ENCODE measurements around the gene PFKFB2. TPM values are rescaled to one million over a fixed set of nuclear protein-coding genes. Genes with fewer than 3 reads are reported as not detected.
A peak's percentile ranks its signal among the peaks of the same experiment; 100 is the strongest.

The PFKFB2 gene
- total and polyA plus RNA-seq, 2 donors (not counting 1 experiment from before 2014, with no cell fraction given), result 6.5 to 18.2 TPM

- no peak for ATAC-seq (ENCODE audit: low read depth)
- H3K4me2 ChIP-seq (replicated peaks; ENCODE audit: low read depth, low read length, poor library complexity, severe bottlenecking), result no peak overlapping the region
- H3K9ac ChIP-seq (ENCODE audit: low read length), result no peak overlapping the region
- H4K20me1 ChIP-seq (ENCODE audit: control insufficient read depth, insufficient read depth, low read length, poor library complexity, severe bottlenecking), result no peaks in the 10 kb centered on the region
- no peak overlapping the region for H3K27ac ChIP-seq (ENCODE audit: low read length in 2 of 2)
- Mint-ChIP-seq H3K27me3 (no peaks in the 10 kb centered on the region), H3K4me1 (peaks cover 13% of the 10 kb centered on the region), H3K27ac (no peak overlapping the region), H3K9me3 (ENCODE audit: insufficient read depth) (no peaks in the 10 kb centered on the region), H3K4me3 (no peak overlapping the region)
- intact Hi-C loops (cut with micrococcal nuclease), result no loop called here
- DNase-seq, result no peak
- ChIA-PET CTCF (interaction anchor here (1.0 to 13.0 kb wide), 4 partner anchors 37 to 415 kb away, joined by 4 to 209 read pairs (median 130); partner anchors contain the start of gene YOD1), POLR2A (no interaction called here)
- no peak overlapping the region for H3K4me3 ChIP-seq (ENCODE audit: control extremely low read depth in 1 of 5, extremely low read depth in 1 of 5, insufficient read depth in 1 of 5, low read depth in 2 of 5, low read length in 4 of 5)
- WGBS (ENCODE audit: insufficient coverage), result no CpG with 5 or more reads among the region's 3 CpGs
- no peaks in the 10 kb centered on the region for H3K79me2 ChIP-seq (ENCODE audit: control insufficient read depth, insufficient read depth, low read length)
- no peak overlapping the region for H2AFZ ChIP-seq (ENCODE audit: insufficient read depth, low read depth, low read length, poor library complexity, severe bottlenecking)
- H3K9me3 ChIP-seq (ENCODE audit: control extremely low read depth in 1 of 3, control insufficient read depth in 2 of 3, insufficient read depth in 1 of 3, low read length in 2 of 3), result no peaks in the 10 kb centered on the region
- H3K4me1 ChIP-seq (ENCODE audit: control insufficient read depth in 2 of 2, insufficient read depth in 2 of 2, low read length in 2 of 2), result peaks cover 14 to 15% of the 10 kb centered on the region in 2 donors
- no peaks in the 10 kb centered on the region for H3K27me3 ChIP-seq (replicated peaks in 1 of 4; ENCODE audit: control extremely low read depth in 1 of 4, control insufficient read depth in 3 of 4, insufficient read depth in 4 of 4, low read length in 3 of 4)
- TF ChIP-seq EZH2 (IDR thresholded peaks at IDR 0.05; ENCODE audit: borderline replicate concordance, insufficient read depth, low read depth, low read length, poor library complexity, severe bottlenecking) (no peak), CTCF (IDR thresholded peaks at IDR 0.05) (no peak)
- no peaks in the 10 kb centered on the region for H3K36me3 ChIP-seq (replicated peaks in 1 of 2; ENCODE audit: control extremely low read depth in 1 of 2, control insufficient read depth in 1 of 2, extremely low read depth in 1 of 2, insufficient read depth in 2 of 2, low read length in 1 of 2)
Observed at GRCh38 chr1:207085887-207086286, 32.8 kb downstream of the PFKFB2 start.

- no peaks in the 10 kb centered on the region for H3K9me3 Mint-ChIP-seq (ENCODE audit: insufficient read depth)
- Histone ChIP-seq H3K27me3 (replicated peaks in 1 of 4; ENCODE audit: control extremely low read depth in 1 of 4, control insufficient read depth in 3 of 4, insufficient read depth in 4 of 4, low read length in 3 of 4) (no peaks in the 10 kb centered on the region), H3K9me3 (ENCODE audit: control extremely low read depth in 1 of 3, control insufficient read depth in 2 of 3, insufficient read depth in 1 of 3, low read length in 2 of 3) (no peaks in the 10 kb centered on the region), H2AFZ (ENCODE audit: insufficient read depth, low read depth, low read length, poor library complexity, severe bottlenecking) (peak overlapping the region; percentile 75), H3K79me2 (ENCODE audit: control insufficient read depth, insufficient read depth, low read length) (no peaks in the 10 kb centered on the region), H3K4me1 (ENCODE audit: control insufficient read depth in 2 of 2, insufficient read depth in 2 of 2, low read length in 2 of 2) (peaks cover 14 to 15% of the 10 kb centered on the region in 2 donors), H3K36me3 (replicated peaks in 1 of 2; ENCODE audit: control extremely low read depth in 1 of 2, control insufficient read depth in 1 of 2, extremely low read depth in 1 of 2, insufficient read depth in 2 of 2, low read length in 1 of 2) (no peaks in the 10 kb centered on the region), H4K20me1 (ENCODE audit: control insufficient read depth, insufficient read depth, low read length, poor library complexity, severe bottlenecking) (no peaks in the 10 kb centered on the region), H3K27ac (ENCODE audit: low read length in 2 of 2) (no peak overlapping the region), H3K9ac (ENCODE audit: low read length) (no peak overlapping the region), H3K4me2 (replicated peaks; ENCODE audit: low read depth, low read length, poor library complexity, severe bottlenecking) (no peak overlapping the region), H3K4me3 (ENCODE audit: control extremely low read depth in 1 of 5, extremely low read depth in 1 of 5, insufficient read depth in 1 of 5, low read depth in 2 of 5, low read length in 4 of 5) (no peak overlapping the region)
- no peak for DNase-seq
- no CpG with 5 or more reads among the region's 2 CpGs for WGBS (ENCODE audit: insufficient coverage)
- TF ChIP-seq EZH2 (IDR thresholded peaks at IDR 0.05; ENCODE audit: borderline replicate concordance, insufficient read depth, low read depth, low read length, poor library complexity, severe bottlenecking), result no peak
- H3K27me3 Mint-ChIP-seq, result no peaks in the 10 kb centered on the region
- ChIA-PET POLR2A (no interaction called here), CTCF (interaction anchor here (2.0 to 13.0 kb wide), 3 partner anchors 93 to 412 kb away, joined by 4 to 209 read pairs (median 18); no protein-coding TSS in a partner anchor)
- H3K4me1 Mint-ChIP-seq, result peaks cover 13% of the 10 kb centered on the region
- no peak overlapping the region for H3K27ac Mint-ChIP-seq
- intact Hi-C loops (cut with micrococcal nuclease), result no loop called here
- no peak overlapping the region for H3K4me3 Mint-ChIP-seq
- no peak for ATAC-seq (ENCODE audit: low read depth)
Observed at GRCh38 chr1:207088161-207088560, 35.1 kb downstream of the PFKFB2 start.

Measured in B cell (primary cell).